Amniotic stem cell (primary cell): ENCODE measurements around the gene BCKDHA.
A peak's percentile ranks its signal among the peaks of the same experiment; 100 is the strongest.
"Not testable (repeated sequence)": the region's sequence is repeated elsewhere in the genome, so short reads cannot be mapped to it uniquely, and the experiment has no call there.

Experiments used
- DNase-seq: peaks from one replicate; lab custom pipeline; 2025; lab: John Stamatoyannopoulos, UW

BCKDHA gene

DNA sequence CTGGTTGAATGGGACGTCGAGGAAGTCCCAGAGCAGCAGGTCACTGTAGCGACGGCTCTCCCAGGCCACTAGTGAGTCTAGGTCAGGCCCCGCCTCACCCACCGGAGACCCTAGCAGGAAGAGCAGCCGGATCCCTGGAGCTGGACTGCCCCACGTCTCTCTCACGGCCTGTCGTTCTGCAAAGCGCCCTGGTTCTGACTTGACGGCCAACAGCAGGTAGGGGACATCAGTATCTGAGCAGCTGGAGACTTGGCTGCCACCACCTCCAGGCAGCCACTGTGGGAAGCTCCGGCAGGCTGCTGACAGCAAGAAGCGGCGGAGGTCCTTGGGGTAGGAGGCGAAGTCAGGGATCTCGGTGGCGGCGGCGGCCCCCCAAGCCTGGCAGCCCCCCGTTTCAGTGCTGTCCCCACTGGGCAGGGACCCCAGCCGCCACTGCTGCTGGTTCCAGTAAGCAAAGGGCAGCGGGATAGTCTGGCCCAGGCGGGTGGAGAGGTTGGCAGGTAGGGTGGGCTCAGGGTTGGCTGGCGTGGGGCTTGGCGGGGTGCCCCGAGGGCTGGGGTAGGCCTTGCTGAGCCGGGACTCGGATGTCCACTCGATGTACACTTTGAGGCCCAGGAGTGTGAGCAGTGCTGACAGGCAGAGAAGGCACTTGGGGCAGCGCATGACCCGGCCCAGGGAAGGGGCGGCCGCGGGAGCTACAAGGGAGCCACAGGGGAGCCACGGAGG, 28.7 kb downstream of the BCKDHA start:
- no peak for DNase-seq

GRCh38 chr19:41426952-41427646, 29.5 kb downstream of the BCKDHA start, which contains the start of gene B3GNT8:
TSS of gene B3GNT8 (minus strand) at chr19:41427374. CDS start at chr19:41426778, 596 bp downstream.
- no peak for DNase-seq

DNA sequence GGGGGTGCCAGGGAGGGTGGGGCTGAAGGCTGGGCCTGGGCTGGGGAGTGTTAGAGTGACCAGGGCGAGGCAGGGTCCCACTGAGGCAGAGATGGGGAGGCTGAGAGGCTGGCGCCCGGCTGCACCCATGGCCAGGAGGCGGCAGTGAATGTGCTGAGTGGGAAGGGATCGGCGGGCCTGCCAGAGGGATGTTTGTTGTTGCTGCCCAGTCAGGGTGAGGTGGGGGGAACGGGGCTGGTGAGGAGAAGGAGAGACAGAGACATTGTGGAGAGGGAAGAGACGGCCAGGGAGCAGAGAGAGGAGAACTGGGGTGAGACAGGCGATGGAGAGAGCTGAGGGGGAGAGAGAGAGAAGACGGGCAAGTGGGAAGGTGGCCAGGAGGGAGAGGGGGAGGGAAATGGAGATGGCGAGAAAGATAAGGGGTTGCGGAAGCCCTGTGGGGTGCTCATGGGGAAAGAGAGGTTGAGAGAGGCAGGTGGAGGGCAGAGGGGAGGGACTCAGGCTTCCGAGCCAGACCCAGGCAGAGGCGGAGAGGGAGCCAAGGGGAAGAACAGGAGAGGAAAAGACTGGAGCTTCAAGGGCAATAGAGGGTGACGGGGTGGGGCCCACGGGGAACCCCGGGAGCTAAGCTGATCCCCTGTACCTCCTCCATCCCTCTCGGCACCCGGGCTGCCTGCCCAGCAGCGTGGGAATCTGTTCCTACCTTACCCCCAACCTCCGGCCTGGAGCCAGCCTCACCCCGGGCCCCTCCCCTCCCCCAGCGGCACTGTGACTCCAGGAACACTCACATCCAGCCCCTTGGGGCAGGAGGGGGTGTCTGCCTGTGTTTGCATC, 30.2 kb downstream of the BCKDHA start:
- no peak for DNase-seq

DNA sequence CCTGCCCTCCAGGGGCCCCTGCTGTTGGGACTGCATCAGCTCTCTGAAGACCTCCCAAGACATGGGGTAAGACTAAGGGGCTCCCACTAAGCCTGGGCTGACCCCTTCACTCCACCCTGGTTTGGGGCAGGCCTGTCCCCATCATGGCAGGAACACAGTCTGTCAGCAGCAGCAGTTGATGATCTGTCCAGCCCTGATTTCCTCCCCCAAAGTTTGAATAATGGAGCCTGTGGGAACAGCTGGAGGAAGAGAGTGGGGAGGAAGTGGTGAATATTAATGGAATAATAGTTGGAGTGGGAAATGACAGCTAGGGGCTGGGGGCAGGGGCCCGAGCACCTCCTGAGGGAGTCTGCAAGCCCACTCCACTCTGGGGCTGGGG, 30.9 kb downstream of the BCKDHA start:
- DNase-seq, result no peak

GRCh38 chr19:41430922-41431321, 33.3 kb downstream of the BCKDHA start:
- DNase-seq, result no peak

DNA sequence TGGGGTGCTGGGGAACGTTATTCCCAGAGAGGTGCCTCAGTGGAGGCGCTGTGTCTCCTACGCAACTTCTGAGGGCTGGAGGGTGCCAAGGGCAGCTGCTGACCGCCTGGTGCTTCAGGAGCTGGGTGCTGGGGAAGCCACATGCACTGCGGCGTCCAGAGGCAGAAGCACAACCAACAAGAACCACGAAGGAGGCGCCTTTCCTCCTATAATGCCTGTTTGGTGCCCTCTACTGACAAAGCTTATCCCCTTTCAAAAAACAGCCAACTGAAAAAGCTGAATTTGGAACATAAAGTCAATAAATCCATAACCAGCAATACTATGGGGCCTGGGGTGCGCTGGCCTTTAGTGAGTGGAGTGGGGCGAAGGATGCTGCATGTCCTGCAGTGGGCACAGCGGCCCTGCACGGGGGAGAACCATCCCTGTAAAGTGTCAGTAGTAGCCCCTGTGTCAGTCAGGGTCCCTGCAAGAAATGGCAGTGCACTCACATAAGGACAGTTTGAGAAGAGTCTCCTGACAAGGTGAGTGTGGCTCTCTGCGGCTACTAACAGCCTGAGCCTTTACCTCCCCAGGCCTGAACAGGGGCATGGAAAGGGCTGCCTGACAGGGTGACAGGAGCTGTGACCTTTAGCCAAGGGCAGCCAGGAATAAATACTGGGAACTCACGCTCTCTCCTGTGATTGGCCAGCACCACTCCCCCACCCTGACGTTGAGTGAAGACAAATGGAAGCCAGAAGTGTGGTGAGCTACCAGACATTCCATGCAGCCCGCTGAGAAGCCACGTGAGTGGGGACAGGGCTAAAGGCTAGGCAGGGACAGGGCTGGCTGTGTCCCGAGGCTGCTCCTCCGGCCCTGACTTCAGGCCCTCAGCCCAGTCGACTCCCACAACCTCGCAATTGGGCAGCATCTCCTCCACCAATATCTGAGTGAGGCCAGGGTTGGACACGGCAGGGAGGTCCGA, 34.1 kb downstream of the BCKDHA start:
- no peak for DNase-seq

GRCh38 chr19:41433171-41433570, 35.6 kb downstream of the BCKDHA start:
- no peak for DNase-seq

DNA sequence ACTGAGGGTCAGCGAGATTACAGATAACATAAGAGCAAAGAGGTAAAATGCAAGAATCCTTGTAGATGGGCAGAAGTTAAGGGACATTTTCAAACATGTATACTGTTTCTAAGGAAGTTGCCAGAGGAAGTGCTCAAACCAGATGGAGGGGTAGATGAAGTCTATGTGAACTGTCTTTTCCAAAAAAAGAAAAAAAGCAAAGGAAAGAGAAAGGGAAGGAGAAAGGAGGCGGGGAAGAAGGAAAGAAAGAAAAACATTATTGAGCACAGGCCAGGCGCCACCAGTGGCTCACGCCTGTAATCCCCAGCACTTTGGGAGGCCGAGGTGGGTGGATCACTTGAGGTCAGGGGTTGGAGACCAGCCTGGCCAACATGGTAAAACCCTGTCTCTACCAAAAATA, 36.8 kb downstream of the BCKDHA start:
- DNase-seq, result no peak

DNA sequence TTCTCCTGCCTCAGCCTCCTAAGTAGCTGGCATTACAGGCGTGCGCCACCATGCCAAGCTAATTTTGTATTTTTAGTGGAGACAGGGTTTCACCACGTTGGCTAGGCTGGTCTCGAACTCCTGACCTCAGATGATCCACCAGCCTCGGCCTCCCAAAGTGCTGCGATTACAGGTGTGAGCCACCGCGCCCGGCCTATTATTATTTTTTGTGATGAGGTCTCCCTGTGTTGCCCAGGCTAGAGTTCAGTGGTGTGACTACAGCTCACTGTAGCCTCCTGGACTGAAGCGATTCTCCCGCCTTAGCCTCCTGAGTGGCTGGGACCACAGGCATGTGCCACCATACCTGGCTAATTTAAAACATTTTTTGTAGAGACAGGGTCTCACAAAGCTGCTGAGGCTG, 37.8 kb downstream of the BCKDHA start:
- DNase-seq, result not testable (repeated sequence)

DNA sequence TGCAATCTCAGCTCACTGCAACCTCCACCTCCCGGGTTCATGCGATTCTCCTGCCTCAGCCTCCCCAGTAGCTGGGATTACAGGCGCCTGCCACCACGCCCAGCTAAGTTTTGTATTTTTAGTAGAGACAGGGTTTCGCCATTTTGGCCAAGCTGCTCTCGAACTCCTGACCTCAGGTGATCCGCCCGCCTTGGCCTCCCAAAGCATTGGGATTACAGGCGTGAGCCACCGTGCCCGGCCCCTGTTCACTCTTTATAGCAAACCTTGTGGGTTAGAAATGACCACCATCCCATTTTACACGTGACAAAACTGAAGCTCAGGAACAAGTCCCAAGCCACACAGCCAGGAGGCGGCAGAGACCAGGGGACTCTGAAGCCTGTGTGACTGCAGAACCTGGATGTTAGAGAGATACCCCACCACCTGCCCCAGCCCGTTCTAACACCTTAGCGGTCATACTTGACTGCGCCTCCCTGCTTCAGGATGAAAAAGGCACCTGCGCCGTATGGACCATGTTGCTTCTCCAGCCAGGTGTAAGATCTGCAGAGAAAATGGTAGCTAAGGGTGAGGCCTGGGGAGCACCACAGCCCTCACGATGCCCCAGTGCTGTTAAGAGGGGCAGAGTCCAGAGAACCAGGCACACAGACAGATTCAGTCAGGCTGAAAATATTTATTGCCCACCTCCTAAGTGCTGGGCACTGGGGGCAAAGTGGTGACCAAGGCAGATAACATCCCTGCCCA, 38.5 kb downstream of the BCKDHA start:
- no peak for DNase-seq

- DNase-seq, result no peak
Observed at GRCh38 chr19:41436674-41436951, 39.0 kb downstream of the BCKDHA start.

DNA sequence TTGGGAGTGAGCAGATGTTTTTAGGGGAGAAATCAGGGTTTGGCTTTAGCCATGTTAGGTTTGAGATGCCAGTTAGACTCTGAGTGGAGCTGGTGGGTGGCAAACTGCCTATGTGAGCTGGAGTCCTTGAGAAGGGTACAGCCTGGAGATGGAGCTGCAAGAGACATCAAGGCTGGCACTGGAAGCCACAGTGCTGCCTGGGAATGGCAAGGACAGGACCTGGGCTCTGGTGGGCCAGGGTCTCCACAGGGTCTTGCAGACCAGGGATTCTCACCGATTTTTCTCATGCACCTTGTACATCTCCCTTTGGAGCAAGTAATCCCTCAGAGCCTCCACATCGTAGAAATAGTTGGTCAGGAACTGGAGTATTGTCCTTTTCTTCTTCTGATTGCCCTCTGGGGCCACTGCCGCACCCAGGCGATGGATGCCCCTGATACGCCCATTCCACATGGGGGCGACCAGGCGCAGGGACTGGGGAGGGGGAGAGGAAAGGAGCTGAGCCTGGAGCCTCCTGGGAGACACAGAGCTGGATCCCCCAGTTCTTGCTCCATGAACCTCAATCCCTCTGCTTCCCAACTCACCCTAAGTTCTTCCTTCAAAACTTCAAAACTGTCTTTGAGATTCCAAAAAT, 40.4 kb downstream of the BCKDHA start:
- no peak for DNase-seq

DNA sequence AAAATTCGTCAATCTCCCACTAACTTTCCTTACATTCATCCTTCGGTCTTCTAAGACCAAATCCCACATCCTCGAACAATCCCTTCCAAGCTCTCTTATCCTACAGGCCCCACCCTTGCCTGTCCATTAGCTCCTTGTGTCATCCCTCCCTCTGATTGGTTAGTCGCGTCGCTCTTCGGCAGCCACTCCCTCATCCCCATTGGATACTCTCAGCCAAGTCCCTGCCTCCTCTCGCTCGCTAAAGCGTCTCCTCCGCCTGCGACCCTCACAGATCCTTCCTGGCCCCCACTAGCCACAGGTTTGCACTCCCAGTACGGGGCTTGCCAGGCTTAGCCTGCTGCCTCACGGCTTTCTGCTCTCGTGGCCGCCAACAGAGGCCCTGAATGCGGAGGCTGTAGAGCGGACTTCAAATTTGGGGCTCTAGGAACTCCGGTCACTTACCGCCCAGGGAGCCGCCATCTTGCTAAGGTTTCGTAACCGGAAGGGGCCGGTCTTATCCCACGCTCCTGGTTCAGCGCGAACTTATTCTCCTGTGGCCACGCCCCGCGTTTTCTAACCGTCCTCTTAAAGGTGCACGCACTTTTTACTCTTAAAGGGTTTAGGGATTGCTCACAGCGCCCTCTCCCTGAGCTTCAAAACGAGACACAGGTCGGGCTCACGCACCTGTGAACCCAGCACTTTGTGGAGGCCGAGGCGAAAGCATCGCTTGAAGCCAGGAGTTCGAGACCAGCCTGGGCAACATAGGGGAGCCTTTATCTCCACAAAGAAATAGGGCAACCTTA, 42.0 kb downstream of the BCKDHA start, which contains the start of gene DMAC2:
Gene DMAC2, minus strand, starts transcription at position 472 of the 782 bp plus-strand sequence. Its CDS starts 13 bp downstream, at position 459.
- peak; percentile 94 for DNase-seq

DNA sequence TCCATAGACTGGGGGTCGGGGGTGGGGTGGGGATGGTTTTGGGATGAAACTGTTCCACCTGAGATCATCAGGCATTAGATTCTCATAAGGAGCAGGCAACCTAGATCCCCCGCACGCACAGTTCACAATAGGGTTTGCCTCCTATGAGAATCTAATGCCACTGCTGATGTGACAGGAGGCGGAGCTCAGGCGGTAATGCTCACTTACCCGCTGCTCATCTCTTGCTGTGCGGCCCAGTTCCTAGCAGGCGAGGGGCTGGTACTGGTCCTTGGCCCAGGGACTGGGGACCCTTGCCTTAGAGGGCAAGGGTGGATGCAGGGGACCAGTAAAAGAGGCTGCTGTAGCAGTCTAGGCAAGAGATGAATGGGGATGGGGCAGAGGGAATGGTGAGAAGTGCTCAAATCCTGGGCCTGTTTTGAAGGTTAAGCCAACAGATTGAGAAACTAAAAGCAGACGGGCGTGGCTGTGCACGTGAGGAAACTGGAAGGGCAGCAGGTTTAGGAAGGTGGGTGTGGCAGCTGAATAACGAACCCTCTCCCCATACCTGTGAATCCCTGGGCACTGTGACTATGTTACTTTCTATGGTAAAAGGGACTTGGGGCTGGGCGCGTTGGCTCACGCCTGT, 43.8 kb downstream of the BCKDHA start:
- DNase-seq, result no peak

DNA sequence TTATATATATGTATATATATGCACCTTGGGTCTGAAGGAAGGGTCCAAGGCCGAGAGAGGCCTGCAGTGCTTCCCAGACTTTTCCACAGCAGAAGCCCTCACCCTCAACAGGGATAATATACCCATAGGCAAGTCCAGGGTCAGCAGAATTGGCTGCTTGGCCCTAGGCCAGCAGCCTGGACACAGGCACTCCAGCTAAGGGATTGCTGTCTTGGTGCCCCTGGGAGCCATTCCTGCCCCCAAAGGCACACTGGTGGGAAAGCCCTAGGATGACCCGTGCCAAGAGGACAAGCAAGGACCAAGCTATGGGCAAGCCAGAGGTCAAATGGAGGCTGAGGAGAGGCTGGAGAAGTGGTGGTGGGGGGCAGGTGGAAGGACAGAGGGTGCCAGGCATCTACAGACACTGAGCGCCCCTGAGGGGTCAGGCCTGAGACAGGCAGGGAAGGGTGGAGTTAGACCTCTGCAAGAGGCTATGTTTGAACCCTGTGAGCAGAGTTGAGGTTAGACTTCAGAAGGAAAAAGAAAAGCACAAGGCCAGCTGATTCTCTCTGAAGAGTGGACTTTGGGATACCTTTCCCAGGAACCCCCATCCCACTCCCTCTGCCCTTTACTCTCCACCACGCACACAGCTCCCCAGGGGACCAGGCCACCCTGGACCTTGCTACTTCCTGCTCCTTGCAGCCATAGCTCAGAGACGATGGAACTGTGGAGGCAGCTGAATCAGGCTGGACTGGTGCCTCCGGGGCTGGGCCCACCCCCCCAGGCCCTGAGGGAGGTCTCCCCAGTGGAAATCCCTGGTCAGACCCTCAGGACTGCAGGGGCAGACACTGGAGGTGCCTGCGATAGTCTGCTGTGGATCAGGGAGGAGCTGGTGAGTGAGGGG, 45.1 kb downstream of the BCKDHA start, which contains the start of gene ERICH4:
Gene ERICH4, plus strand, starts transcription at position 684 of the 883 bp plus-strand sequence. Its CDS starts 14 bp downstream, at position 698.
- no peak for DNase-seq

DNA sequence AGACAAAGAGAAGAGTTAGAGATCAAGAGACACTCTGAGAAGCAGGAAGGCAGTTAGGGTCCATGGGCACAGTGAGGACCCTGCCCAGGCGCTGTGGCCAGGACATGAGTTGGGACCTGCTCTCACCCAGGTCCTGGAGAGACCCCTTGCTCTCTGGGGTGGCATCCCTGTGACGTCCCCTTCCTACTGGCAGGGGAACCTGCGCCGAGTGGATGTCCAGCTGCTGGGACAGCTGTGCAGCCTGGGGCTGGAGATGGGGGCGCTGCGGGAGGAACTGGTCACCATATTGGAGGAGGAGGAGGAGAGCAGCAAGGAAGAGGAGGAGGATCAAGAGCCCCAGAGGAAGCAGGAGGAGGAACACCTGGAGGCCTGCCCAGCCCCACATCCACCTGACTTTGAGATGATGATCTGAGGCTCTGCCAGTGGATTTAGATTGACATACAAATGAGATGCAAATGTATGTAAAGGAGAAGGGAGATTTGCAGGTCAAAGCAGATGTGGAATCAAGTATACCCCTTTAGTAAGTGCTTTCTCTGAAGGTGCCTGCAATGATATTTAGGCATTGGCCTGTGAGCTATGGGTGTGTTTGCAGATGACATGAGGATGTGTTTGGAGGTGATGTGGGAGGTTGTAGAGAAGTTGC, 46.3 kb downstream of the BCKDHA start:
- no peak for DNase-seq

DNA sequence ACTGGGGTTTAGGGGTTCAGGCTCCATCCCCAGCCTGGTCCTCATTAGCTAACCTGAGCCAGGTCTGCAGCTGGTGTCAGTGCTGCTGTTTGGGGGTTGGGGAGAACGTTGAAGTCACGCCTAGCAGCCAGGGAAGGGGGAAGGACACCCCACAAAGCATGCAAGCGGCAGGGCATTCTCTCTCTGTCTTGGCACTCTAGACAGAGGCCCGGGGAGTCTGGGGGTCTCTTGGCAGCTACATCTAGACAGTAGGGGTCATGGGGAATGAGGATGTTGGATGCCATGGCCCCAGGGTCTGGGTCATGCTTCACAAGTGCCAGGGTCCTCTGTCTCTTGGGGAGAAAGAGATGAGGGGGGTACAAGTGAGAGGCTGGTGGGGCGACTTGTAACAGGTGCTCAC, 48.0 kb downstream of the BCKDHA start:
- no peak for DNase-seq
